ENCODE results near the gene NUDT22. TPM values are rescaled to one million over a fixed set of nuclear protein-coding genes. Genes with fewer than 3 reads are reported as not detected.

Gene NUDT22
- total RNA-seq, 1 donor from 2014 or later: 39.2 TPM

- DNase-seq (ENCODE audit: low read depth): peak; percentile 99
Measured at GRCh38 chr11:64269540-64270220, 43.6 kb downstream of the NUDT22 start.

- no peak for DNase-seq (ENCODE audit: low read depth)
Measured at GRCh38 chr11:64275031-64275800, 49.1 kb downstream of the NUDT22 start.

GRCh38 chr11:64275841-64276240 is 49.8 kb downstream of the NUDT22 start:
- no peak for DNase-seq (ENCODE audit: low read depth)

- no peak for DNase-seq (ENCODE audit: low read depth)
Measured at GRCh38 chr11:64276653-64277431, 50.8 kb downstream of the NUDT22 start.

GRCh38 chr11:64278576-64279190 is 52.6 kb downstream of the NUDT22 start:
- DNase-seq (ENCODE audit: low read depth): no peak

Other genes with a start within 250 kb of the NUDT22 start
- gene OTUB1, start 239.8 kb upstream of the NUDT22 start, total RNA-seq: 55.7 and 71.0 TPM in 2 replicates
- gene FLRT1, start 190.3 kb upstream of the NUDT22 start, total RNA-seq: 0.05 TPM in 1 of 2 replicates, not detected in the other
- gene MACROD1, start 60.2 kb upstream of the NUDT22 start, total RNA-seq: 9.3 and 18.4 TPM in 2 replicates
- gene STIP1, start 40.1 kb upstream of the NUDT22 start, total RNA-seq: 174 and 201 TPM in 2 replicates
- gene FERMT3, start 19.6 kb upstream of the NUDT22 start, total RNA-seq: 0.17 TPM in 1 of 2 replicates, not detected in the other
- gene TRPT1, start 88 bp upstream of the NUDT22 start, total RNA-seq: 37.0 and 68.8 TPM in 2 replicates
- 2.6 and 9.2 TPM in 2 replicates for gene DNAJC4, start 4.3 kb downstream of the NUDT22 start, total RNA-seq
- 6.1 and 14.7 TPM in 2 replicates for gene VEGFB, start 8.3 kb downstream of the NUDT22 start, total RNA-seq
- gene FKBP2, start 14.8 kb downstream of the NUDT22 start, total RNA-seq: 57.5 and 64.3 TPM in 2 replicates
- gene PPP1R14B, start 20.7 kb downstream of the NUDT22 start, total RNA-seq: 131 and 369 TPM in 2 replicates
- 29.7 and 44.3 TPM in 2 replicates for gene PLCB3, start 25.3 kb downstream of the NUDT22 start, total RNA-seq
- 66.7 and 93.4 TPM in 2 replicates for gene BAD, start 58.4 kb downstream of the NUDT22 start, total RNA-seq
- 9.9 and 18.9 TPM in 2 replicates for gene GPR137, start 59.6 kb downstream of the NUDT22 start, total RNA-seq
- not detected in 2 replicates for gene KCNK4, start 65.0 kb downstream of the NUDT22 start, total RNA-seq
- not detected in 2 replicates for gene CATSPERZ, start 74.1 kb downstream of the NUDT22 start, total RNA-seq
- gene ESRRA, start 79.2 kb downstream of the NUDT22 start, total RNA-seq: 54.0 and 72.4 TPM in 2 replicates
- 96.8 and 278 TPM in 2 replicates for gene TRMT112, start 91.3 kb downstream of the NUDT22 start, total RNA-seq
- 209 and 400 TPM in 2 replicates for gene PRDX5, start 91.8 kb downstream of the NUDT22 start, total RNA-seq
- 0.55 and 2.4 TPM in 2 replicates for gene CCDC88B, start 113.9 kb downstream of the NUDT22 start, total RNA-seq
- gene RPS6KA4, start 132.9 kb downstream of the NUDT22 start, total RNA-seq: 46.0 and 49.3 TPM in 2 replicates